ENCODE data around the gene NANS.

GRCh38 chr9:98099346-98099745 is 42.8 kb downstream of the NANS start:
- TF ChIP-seq CTCF (IDR thresholded peaks at IDR 0.05; ENCODE audit: control extremely low read depth in 1 of 3, insufficient read depth in 1 of 3, low read depth in 1 of 3, low read length in 3 of 3) (no peak), EP300 (IDR thresholded peaks at IDR 0.05; ENCODE audit: borderline replicate concordance in 1 of 2, low read depth in 2 of 2, low read length in 2 of 2) (no peak), CHD7 (IDR thresholded peaks at IDR 0.05; ENCODE audit: insufficient replicate concordance, low read length) (no peak), EZH2 (IDR thresholded peaks at IDR 0.05; ENCODE audit: low read depth, low read length, severe bottlenecking) (no peak)
